NCI-H748 (cell line): ENCODE results near the gene ITIH1.

Source experiments
- DNase-seq: peaks from one replicate; lab custom pipeline; 2025; ENCODE audit not compliant: unreplicated experiment; lab: John Stamatoyannopoulos, UW

The ITIH1 gene

DNA sequence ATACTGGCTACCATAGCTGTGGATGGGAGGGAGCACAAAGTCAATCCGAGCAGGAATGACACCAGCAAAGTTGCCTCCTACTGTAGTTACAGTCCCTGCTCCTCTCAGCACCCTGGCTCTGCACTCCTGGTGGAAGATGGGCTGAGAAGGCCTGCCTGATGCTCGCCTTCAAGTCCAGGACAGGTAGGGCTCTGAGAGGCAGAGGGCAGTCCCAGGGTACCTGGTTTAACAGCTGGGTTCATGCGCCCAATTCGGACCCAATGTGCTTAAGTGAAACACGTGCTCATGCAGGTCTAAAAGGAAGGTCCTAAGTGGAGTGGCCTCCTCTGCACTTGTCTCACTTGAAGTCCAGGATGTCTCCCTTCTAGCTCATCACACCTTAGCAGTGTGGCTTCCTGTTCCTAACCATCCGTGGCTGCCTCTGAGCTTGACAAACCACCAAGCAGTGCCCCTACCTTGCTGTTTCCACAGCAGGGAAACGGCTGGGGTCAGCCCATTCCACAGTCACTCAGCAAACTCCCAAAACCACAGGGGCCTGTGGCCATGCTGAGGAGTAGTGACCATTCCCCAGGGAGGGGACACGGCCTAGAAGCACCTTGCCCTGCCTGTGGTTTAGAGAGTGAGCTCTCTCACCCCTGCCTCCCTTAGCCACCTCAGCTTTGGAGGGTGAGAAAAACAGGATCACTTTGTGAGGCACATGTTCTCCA is 61.3 kb downstream of the ITIH1 start:
- DNase-seq, result no peak

DNA sequence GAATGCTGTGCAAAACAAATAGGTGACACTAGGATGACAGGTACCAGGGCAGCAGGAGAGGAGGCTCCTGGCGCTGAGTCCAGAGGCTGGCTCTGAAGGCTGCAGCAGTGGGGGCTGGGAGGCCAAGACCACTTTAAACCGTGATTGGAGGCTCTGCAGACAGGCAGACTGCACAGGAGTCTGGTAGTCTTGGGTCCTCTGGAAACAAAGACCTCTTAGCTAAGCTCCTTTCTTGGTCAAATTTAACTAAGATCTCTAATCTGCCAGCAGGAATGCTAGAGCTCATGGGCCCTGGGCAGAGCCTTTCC is 61.8 kb downstream of the ITIH1 start:
- no peak for DNase-seq

DNA sequence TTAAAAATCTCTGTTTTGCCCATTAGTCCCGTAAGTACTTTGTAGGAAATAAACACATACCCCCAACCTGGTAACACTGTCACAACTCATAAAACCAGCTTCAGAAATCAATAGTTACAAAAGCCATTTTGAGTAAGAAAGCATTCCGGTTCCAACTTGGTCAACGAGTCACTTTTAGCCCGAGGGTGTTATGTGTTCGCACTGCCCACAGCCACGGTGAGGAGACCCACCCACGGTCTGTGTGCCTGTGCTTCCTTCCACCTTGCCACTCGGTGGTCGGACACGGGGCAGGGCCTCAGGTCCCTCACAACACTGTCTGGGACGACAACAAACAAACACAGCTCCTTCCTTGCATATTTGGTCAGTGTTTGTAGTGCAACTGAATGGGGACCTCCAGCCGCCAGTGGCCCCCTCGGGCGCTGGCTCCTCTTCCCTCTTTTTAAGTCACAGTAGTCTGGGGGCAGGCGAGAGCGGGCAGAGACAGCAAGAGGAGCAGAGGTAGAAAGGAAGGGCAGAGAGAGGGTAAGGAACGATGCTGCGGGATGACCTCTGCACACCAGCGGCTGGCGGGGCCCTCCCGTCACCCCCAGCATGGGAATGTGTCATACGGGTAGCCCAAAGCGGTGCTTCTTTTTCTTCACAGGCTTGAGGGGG is 62.6 kb downstream of the ITIH1 start:
- no peak for DNase-seq

DNA sequence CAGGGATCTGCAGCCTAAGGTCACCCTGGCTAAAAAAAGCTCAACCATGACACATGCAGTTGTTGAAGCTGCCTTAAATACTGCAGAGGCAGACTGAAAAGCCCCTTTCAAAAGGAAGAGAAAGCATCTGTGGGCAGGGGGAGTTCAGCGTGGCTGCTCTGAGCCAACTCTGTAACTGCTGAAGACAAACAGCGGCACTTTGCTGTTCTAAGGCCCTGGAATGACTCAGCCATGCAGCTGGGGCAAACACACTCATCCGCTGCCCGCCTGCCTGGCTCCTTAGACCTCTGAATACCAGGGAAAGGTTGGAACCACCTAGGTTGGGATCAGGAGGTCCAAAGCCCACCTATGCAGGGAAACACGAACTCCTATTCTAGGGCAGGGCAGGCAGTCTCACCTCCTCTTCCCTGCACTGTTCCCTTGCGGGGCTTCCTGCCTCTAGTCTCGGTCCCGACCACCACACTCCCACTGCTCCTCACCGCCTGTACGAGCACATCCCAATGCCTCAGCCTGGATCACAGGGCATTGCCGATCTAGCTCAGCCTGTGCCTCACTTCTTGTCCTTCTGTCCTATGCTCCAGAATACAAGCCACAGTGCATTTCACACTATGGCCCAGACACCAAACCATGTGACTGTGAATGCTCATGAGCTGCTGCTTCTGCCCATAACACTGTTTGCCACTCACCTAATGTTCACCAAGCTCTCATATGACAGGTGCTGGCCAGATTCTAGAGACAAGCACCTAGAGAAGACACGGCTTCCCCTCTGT is 64.0 kb downstream of the ITIH1 start:
- no peak for DNase-seq
